Glutamatergic neuron (in vitro differentiated cells): Measurements from ENCODE around the gene C20orf96. TPM values are rescaled to one million over a fixed set of nuclear protein-coding genes. Genes with fewer than 3 reads are reported as not detected.
"Not testable (repeated sequence)": the region's sequence is repeated elsewhere in the genome, so short reads cannot be mapped to it uniquely, and the experiment has no call there.

Experiments
- DNase-seq: peaks from one replicate; pipeline ENCODE4 v3.0.0; 2022
- H3K27ac Mint-ChIP-seq: one replicate; pipeline ENCODE4 v1.8.0; 2020; ENCODE audit warnings: mild to moderate bottlenecking, mixed read lengths, inconsistent platforms; ENCODE audit not compliant: unreplicated experiment
- H3K27me3 Mint-ChIP-seq: one replicate; pipeline ENCODE4 v1.8.0; 2020; ENCODE audit warnings: mild to moderate bottlenecking, moderate library complexity, mixed read lengths, inconsistent platforms; ENCODE audit not compliant: unreplicated experiment
- H3K36me3 Mint-ChIP-seq: one replicate; pipeline ENCODE4 v1.8.0; 2020; ENCODE audit warnings: mild to moderate bottlenecking, mixed read lengths, inconsistent platforms; ENCODE audit not compliant: unreplicated experiment
- H3K4me1 Mint-ChIP-seq: one replicate; pipeline ENCODE4 v1.8.0; 2020; ENCODE audit warnings: mild to moderate bottlenecking, low read depth, mixed read lengths, inconsistent platforms; ENCODE audit not compliant: unreplicated experiment
- H3K4me3 Mint-ChIP-seq: one replicate; pipeline ENCODE4 v1.8.0; 2020; ENCODE audit warnings: mild to moderate bottlenecking, mixed read lengths, inconsistent platforms; ENCODE audit not compliant: unreplicated experiment
- H3K9me3 Mint-ChIP-seq: one replicate; pipeline ENCODE4 v1.8.0; 2020; ENCODE audit warnings: mild to moderate bottlenecking, moderate library complexity, mixed read lengths, inconsistent platforms; ENCODE audit not compliant: unreplicated experiment
- total RNA-seq: library from RNA; stranded (reverse); fragmentation: NEBNext Ultra II Directional; extraction: Animal tissue kit (Norgen Biotek cat#: 25700); gene quantifications from one replicate; pipeline ENCODE4 v1.2.1, GENCODE V29; 2021; ENCODE audit not compliant: unreplicated experiment
- TF ChIP-seq, protein P1 (sequence below): fragments of 200-600 bp; sonication (generic); IDR thresholded peaks from one replicate; pipeline ENCODE4 v1.5.0; 2021; ENCODE audit not compliant: partially characterized antibody, unreplicated experiment

C20orf96 gene
- total RNA-seq, 1 donor from 2014 or later: 61.1 TPM

DNA sequence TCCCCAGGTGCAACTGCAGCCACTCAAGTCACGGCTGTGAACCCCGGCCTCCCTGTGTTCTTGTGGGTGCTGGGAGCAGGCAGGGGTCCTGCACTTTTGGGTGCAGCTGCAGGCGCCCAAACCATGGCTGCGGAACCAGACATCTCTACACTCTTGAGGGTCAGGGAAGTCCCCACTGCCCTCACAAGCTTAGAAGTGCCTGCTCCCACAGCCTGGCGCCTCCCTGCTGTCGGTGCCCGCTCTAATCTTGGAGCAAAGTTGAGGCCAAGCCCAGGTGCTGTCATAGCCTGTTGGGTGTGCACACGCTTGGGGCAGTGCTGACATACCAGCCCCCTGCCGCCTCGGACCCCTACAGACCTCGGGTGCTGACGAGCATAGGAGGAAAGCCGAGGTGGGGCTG lies 26.8 kb downstream of the C20orf96 start:
- DNase-seq: no peak
- Mint-ChIP-seq H3K4me1 (peaks cover 7% of the 10 kb centered on the region), H3K27ac (no peak overlapping the region), H3K36me3 (no peaks in the 10 kb centered on the region), H3K9me3 (peaks cover 5% of the 10 kb centered on the region), H3K27me3 (peaks cover 3% of the 10 kb centered on the region), H3K4me3 (no peak overlapping the region)
- TF ChIP-seq, protein P1, sequence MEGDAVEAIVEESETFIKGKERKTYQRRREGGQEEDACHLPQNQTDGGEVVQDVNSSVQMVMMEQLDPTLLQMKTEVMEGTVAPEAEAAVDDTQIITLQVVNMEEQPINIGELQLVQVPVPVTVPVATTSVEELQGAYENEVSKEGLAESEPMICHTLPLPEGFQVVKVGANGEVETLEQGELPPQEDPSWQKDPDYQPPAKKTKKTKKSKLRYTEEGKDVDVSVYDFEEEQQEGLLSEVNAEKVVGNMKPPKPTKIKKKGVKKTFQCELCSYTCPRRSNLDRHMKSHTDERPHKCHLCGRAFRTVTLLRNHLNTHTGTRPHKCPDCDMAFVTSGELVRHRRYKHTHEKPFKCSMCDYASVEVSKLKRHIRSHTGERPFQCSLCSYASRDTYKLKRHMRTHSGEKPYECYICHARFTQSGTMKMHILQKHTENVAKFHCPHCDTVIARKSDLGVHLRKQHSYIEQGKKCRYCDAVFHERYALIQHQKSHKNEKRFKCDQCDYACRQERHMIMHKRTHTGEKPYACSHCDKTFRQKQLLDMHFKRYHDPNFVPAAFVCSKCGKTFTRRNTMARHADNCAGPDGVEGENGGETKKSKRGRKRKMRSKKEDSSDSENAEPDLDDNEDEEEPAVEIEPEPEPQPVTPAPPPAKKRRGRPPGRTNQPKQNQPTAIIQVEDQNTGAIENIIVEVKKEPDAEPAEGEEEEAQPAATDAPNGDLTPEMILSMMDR: no peak

DNA sequence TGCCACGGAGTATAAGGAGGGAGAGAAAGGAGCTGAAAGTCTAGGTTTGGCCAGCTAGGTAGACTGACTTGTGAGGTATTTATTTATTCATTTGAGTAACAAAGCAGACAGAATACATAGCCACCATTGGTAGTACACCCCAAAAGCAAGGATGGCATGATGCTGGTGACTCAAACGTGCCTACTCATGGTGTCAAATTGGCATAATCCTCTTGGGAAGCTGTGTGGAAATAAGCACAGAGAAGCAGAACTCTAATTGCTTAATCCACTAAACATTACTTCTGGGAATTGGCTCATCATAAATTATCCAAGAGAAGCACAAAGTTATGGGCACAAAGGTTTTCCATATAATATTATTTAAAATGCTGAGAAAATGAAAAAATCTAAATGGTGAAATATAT lies 30.6 kb downstream of the C20orf96 start:
- peaks cover 3% of the 10 kb centered on the region for H3K27me3 Mint-ChIP-seq

DNA sequence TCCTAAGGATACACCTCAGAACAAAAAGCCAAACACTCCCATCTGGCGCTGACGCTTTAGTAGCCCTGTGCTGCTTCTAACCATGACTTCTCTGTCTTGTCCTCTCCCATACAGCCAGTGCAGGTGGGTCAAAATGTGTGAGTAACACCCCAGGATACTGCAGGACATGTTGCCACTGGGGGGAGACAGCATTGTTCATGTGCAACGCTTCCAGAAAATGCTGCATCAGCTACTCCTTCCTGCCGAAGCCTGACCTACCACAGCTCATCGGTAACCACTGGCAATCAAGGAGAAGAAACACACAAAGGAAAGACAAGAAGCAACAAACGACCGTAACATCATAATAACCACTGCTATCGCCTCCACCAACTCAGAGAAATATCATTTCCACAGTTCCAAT lies 31.6 kb downstream of the C20orf96 start:
- Mint-ChIP-seq H3K4me1 (peaks cover 11% of the 10 kb centered on the region), H3K4me3 (no peak overlapping the region), H3K36me3 (no peaks in the 10 kb centered on the region), H3K27ac (peak overlapping the region; percentile 28), H3K27me3 (peaks cover 3% of the 10 kb centered on the region), H3K9me3 (no peaks in the 10 kb centered on the region)
- no peak for DNase-seq
- TF ChIP-seq, protein P1: no peak

More for the DNA sequence above, 30.6 kb downstream of the C20orf96 start:
- Mint-ChIP-seq H3K4me1 (peaks cover 11% of the 10 kb centered on the region), H3K9me3 (no peaks in the 10 kb centered on the region), H3K36me3 (no peaks in the 10 kb centered on the region), H3K27ac (no peak overlapping the region), H3K4me3 (no peak overlapping the region)
- no peak for DNase-seq
- TF ChIP-seq, protein P1: no peak

DNA sequence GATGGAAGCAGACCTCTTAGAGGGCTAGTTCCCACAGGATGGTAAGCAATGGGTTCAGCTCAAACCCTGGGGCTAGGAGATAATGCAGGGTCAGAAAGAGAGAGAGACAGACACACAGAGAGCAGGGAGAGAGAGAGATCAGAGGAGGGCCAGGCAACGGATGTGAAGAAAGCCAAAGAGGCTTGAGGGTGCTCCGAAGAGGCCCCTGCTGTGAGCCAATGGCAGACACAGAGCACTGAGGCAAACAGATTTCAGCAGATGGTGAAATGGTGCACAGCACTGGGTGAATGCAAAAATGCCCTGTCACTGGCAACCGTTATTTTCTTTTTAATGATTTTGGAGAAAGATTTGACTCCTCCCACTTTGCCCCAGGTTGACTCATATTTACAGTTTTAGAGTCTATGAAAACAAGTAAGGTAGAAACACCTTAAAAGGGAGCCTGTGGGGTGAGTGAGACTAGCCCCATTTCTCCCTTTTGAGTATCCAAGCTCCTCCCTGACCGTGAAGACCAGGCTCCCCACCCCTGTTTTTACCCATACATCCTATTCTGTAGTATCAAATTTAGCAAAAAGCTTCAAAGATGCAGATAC lies 32.2 kb downstream of the C20orf96 start:
- Mint-ChIP-seq H3K9me3 (no peaks in the 10 kb centered on the region), H3K27ac (no peak overlapping the region), H3K36me3 (no peaks in the 10 kb centered on the region), H3K4me3 (no peak overlapping the region), H3K4me1 (peaks cover 11% of the 10 kb centered on the region), H3K27me3 (peaks cover 5% of the 10 kb centered on the region)
- TF ChIP-seq, protein P1: no peak
- DNase-seq: no peak

DNA sequence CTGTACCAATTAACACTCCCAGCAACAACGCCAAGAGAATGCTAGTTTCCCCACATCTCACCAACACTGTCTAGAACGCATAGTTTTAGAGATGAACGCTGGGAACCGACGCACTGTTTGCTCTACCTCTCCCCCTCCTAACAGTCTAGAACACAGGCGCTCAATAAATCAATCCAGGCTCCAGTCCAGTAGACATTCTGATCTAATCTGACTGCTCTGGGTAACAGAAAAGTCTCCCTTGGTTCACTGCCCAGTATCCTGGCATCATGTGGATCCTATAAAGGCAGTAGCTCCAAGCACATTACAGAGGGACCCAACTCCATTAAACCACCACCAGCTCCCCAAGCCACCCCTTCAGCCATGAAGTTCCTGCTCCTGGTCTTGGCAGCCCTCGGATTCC lies 33.1 kb downstream of the C20orf96 start, which contains the start of gene DEFB132:
DEFB132 (plus strand) TSS at position 306 of the 400 bp plus-strand sequence; CDS start at position 361, 55 bp downstream.
- TF ChIP-seq, protein P1: no peak
- Mint-ChIP-seq H3K27ac (no peak within 1 kb of the TSS), H3K9me3 (no peaks in the 10 kb centered on the region), H3K27me3 (peaks cover 5% of the 10 kb centered on the region), H3K4me1 (peaks cover 11% of the 10 kb centered on the region), H3K36me3 (no peaks in the 10 kb centered on the region), H3K4me3 (no peak within 1 kb of the TSS)
- DNase-seq: no peak

DNA sequence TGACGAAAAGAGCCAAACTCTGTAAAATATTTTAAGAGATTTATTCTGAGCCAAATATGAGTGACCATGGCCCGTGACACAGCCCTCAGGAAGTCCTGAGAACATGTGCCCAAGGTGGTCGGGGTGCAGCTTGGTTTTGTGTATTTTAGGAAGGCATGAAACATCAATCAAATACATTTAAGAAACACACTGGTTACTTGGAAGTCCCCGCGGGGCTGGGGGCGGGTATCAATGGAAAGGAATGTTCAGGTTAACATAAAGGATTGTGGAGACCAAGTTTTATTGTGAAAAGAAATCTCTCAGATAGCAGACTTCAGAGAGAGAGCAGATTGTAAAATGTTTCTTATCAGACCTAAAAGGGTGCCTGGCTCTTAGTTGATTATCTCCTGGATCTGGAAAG lies 37.1 kb downstream of the C20orf96 start:
- DNase-seq, H3K9me3 Mint-ChIP-seq, H3K4me1 Mint-ChIP-seq, H3K27ac Mint-ChIP-seq, H3K27me3 Mint-ChIP-seq, H3K36me3 Mint-ChIP-seq, H3K4me3 Mint-ChIP-seq: not testable (repeated sequence)
